Prostate gland (tissue), 2 donors: Measurements from ENCODE around the gene LRRC18. TPM values are rescaled to one million over a fixed set of nuclear protein-coding genes. Genes with fewer than 3 reads are reported as not detected.

Experiments used
- DNase-seq: peaks from one replicate; pipeline ENCODE4 v3.0.0-alpha.2; 2019; ENCODE audit warnings: low spot score
- H3K27ac ChIP-seq, 2 donors: fragments of 200-600 bp; sonication (generic); 2 replicates each; pipeline ENCODE4 v1.5.1; 2017 to 2019
- H3K27me3 ChIP-seq: fragments of 200-600 bp; sonication (generic); replicated peaks from 2 replicates; pipeline ENCODE4 v1.5.1; 2019; ENCODE audit not compliant: insufficient read depth
- H3K36me3 ChIP-seq, 2 donors: fragments of 200-600 bp; sonication (generic); 1 replicate in 1 of 2; 2 replicates in 1 of 2; pipeline versions ENCODE4 v1.5.1 to v1.8.1; 2017 to 2019
- H3K4me1 ChIP-seq: fragments of 200-600 bp; sonication (generic); replicated peaks from 2 replicates; pipeline ENCODE4 v1.5.1; 2019
- H3K4me3 ChIP-seq, 2 donors: fragments of 200-600 bp; sonication (generic); 2 replicates each; pipeline ENCODE4 v1.5.1; 2017 to 2019
- H3K9me3 ChIP-seq: fragments of 200-600 bp; sonication (generic); 2 replicates; pipeline ENCODE4 v1.5.1; 2017
- POLR2A ChIP-seq: fragments of 450-650 bp; IDR thresholded peaks from one replicate; pipeline ENCODE4 v1.6.1; 2016; ENCODE audit warnings: antibody characterized with exemption, mild to moderate bottlenecking
- POLR2AphosphoS5 ChIP-seq: sonication (generic); formaldehyde crosslinking; IDR thresholded peaks from one replicate; pipeline ENCODE4 v1.6.1; 2017; ENCODE audit warnings: antibody characterized with exemption
- WGBS: methylation state at CpG from one replicate; pipeline ENCODE4 v1.1.5; 2018; 5-methylcytosine and 5-hydroxymethylcytosine counted together
- intact Hi-C: fragments of 100-400 bp; cut with DNase I; formaldehyde crosslinking; loops from one replicate; pipeline ENCODE4 v1.14.2; 2022
- total RNA-seq, 2 donors: library from RNA; depleted of rRNA; stranded (reverse); fragments of >200 nt; gene quantifications; one replicate each; pipeline ENCODE4 v1.1.0, GENCODE V29; 2016
- TF ChIP-seq, protein P1 (sequence below), 4 experiments: fragments of 200-600 bp in 2 of 4; fragments of 450-650 bp in 2 of 4; sonication (generic) in 2 of 4; IDR thresholded peaks; 1 replicate in 3 of 4; 2 replicates in 1 of 4; pipeline ENCODE4 v1.5.1; 2016 to 2019; ENCODE audit warnings: antibody characterized with exemption in 4 of 4, mild to moderate bottlenecking in 2 of 4, moderate library complexity in 2 of 4

The LRRC18 gene
- total RNA-seq, 2 donors from 2014 or later, result 2.6 TPM; not detected in 1

DNA sequence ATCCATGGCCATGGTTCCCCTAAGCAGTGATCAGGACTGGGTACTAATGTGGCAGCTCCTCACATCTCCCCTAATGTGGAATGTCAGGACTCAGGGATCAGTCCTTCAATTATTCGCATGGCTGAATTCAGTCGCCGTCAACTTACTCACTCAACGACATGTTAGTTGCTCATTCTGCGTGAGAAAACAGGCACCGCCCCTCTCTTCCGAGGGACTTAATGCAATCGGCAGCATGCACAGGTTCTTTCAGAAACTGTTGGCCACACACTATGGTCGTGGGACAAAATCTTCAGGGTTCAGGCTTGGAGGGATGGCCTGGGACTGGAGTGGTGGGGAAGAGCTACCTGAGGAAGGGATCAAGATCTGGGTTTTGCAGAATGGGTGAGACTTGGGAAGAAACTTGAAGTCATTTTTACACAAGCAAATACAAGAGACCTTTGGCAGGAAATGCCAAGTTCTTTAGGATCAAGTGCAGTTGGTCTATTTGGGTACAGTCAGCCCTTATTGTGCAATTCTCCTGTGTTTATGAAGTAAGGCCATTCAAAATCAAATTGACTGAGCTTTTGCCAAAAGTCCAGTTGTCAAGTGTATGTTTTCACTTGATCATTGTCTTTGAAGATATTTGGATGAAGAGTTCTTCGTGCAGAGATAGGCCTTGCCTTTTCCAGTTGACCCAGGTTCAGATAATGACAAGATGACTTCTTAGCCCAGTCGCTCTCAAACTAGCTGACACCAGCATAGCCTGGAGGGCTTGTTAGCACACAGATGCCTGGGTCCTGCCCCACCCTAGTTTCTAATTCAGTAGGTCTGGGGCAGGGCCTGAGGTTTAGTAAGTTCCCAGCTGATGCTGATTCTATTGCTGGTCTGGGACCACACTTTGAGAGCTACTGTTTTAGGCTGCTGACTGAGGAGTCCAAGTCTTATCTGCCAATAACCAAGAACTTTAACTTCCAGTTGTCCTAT is 48.5 kb downstream of the LRRC18 start:
- H3K4me3 ChIP-seq, result no peak overlapping the region
- H3K27ac ChIP-seq, result no peak overlapping the region
- WGBS, result 84% methylated on average over 11 of the region's 11 CpGs
- DNase-seq, result no peak
- H3K4me1 ChIP-seq, result no peaks in the 10 kb centered on the region
- TF ChIP-seq POLR2AphosphoS5 (no peak), POLR2A (no peak)
- TF ChIP-seq, protein P1, sequence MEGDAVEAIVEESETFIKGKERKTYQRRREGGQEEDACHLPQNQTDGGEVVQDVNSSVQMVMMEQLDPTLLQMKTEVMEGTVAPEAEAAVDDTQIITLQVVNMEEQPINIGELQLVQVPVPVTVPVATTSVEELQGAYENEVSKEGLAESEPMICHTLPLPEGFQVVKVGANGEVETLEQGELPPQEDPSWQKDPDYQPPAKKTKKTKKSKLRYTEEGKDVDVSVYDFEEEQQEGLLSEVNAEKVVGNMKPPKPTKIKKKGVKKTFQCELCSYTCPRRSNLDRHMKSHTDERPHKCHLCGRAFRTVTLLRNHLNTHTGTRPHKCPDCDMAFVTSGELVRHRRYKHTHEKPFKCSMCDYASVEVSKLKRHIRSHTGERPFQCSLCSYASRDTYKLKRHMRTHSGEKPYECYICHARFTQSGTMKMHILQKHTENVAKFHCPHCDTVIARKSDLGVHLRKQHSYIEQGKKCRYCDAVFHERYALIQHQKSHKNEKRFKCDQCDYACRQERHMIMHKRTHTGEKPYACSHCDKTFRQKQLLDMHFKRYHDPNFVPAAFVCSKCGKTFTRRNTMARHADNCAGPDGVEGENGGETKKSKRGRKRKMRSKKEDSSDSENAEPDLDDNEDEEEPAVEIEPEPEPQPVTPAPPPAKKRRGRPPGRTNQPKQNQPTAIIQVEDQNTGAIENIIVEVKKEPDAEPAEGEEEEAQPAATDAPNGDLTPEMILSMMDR (IDR thresholded peaks at IDR 0.05), result no peak
- H3K27me3 ChIP-seq, result no peaks in the 10 kb centered on the region
- H3K36me3 ChIP-seq, result no peaks in the 10 kb centered on the region
- intact Hi-C loops, result no loop called here
- no peaks in the 10 kb centered on the region for H3K9me3 ChIP-seq

DNA sequence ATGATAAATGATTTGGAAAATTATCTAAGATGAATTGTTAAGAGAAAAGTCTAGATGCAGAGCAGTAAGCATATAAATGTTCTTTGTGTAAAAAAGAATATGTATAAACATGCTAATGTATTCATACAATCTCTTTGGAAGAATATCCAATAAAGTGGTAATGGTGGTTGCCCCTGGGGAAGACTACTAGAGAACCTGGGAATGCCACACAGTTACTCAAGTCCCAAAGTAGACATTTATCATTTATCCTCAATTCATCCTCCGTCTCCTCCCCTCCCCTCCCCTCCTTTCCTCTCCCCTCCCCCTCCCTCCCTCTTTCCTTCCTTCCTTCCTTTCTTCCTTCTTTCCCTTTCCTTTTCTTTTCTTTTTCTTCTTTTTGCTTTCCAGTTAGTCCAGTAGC is 51.7 kb downstream of the LRRC18 start:
- WGBS, result 95% methylated on average over 1 of the region's 1 CpG
- Histone ChIP-seq H3K27ac (no peak overlapping the region), H3K9me3 (no peaks in the 10 kb centered on the region), H3K4me1 (no peaks in the 10 kb centered on the region), H3K36me3 (no peaks in the 10 kb centered on the region), H3K4me3 (no peak overlapping the region), H3K27me3 (no peaks in the 10 kb centered on the region)
- TF ChIP-seq, protein P1 (IDR thresholded peaks at IDR 0.05), result no peak
- no peak for TF ChIP-seq POLR2A
- no peak for TF ChIP-seq POLR2AphosphoS5
- no peak for DNase-seq
- intact Hi-C loops, result no loop called here

DNA sequence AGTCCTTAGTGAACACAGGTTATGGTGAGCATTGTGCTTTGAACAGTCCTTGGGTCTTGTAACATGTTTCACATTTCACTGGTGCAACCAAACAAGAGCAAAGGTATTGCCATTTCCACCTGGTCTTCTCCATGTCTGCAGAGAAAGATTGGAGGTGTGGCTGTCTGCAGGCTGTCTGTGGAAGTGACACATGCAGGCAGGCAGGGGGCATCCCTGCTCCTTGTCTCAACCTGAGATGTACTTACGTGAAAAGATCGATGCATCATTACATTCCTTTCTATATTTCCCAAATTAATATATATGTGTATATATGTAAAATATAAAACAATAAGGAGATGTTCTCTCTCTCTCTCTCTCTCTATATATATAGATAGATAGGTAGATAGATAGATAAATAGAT is 54.3 kb downstream of the LRRC18 start:
- WGBS, result 33% methylated on average over 2 of the region's 2 CpGs
- Histone ChIP-seq H3K27ac (no peak overlapping the region), H3K9me3 (no peaks in the 10 kb centered on the region), H3K4me1 (no peaks in the 10 kb centered on the region), H3K27me3 (no peaks in the 10 kb centered on the region), H3K4me3 (no peak overlapping the region), H3K36me3 (no peaks in the 10 kb centered on the region)
- DNase-seq, result no peak
- intact Hi-C loops, result no loop called here
- TF ChIP-seq, protein P1 (IDR thresholded peaks at IDR 0.05), result peak in 2 of 4 experiments; percentile 10 to 33
- no peak for TF ChIP-seq POLR2AphosphoS5

DNA sequence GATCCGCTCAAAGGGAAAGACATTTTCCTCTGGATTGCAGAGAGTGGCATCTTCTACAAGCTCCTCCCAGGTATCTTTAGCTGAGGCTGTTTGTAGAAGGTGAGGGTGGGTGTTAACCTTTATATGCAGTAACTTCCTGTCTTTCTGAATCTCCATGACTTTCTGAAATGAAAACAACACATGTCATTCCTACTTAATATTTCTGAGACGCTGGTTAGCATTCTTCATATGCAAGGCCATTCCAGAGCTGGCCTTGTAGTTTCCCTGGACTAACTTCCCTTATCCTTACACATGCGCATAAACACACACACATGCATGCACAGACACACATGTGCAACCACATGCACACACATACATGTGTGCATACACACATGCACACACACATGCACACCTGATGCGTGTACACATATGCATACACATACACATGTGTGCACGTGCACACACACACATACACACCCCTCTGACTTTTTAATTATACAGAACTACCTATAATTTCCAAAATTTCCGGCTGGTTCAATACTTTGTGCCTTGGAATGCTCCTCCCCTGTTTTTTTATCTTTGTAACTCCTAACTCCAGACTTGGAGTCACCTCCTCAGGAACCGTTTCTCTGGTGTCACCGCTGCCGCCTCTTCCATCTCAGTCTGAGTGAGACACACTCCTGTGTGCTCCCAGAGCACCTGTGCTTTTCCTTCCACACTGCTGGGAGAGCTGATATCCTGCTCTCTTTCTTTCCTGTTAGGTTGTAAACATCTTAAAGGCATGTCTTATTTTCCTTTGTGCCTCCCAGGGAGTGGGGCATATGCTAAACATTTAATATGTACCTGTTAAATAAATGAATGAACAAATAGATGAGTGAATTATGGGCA is 55.2 kb downstream of the LRRC18 start:
- no peaks in the 10 kb centered on the region for H3K9me3 ChIP-seq
- no peaks in the 10 kb centered on the region for H3K27me3 ChIP-seq
- H3K4me3 ChIP-seq, result no peak overlapping the region
- DNase-seq, result no peak
- H3K4me1 ChIP-seq, result no peaks in the 10 kb centered on the region
- 86% methylated on average over 9 of the region's 9 CpGs for WGBS
- H3K36me3 ChIP-seq, result no peaks in the 10 kb centered on the region
- no peak overlapping the region for H3K27ac ChIP-seq
- TF ChIP-seq, protein P1 (IDR thresholded peaks at IDR 0.05), result no peak
- no peak for TF ChIP-seq POLR2A
- no peak for TF ChIP-seq POLR2AphosphoS5
- intact Hi-C loops, result no loop called here
